Endothelial cell of umbilical vein (primary cell): ENCODE results near the gene OXSR1.

Experiments
- GATA2 ChIP-seq: IDR thresholded peaks from 2 replicates; pipeline ENCODE4 v1.7.0; 2011; ENCODE audit warnings: low read depth, mild to moderate bottlenecking, moderate library complexity, mixed read lengths, low read length; ENCODE audit not compliant: insufficient read length, insufficient read depth
- POLR2A ChIP-seq: IDR thresholded peaks from 2 replicates; pipeline ENCODE4 v1.6.1; 2012; ENCODE audit warnings: low read depth, mild to moderate bottlenecking, control low read depth, low read length
- TF ChIP-seq, protein P1 (sequence below), 2 donors: IDR thresholded peaks; 1 replicate in 1 of 2; 2 replicates in 1 of 2; pipeline ENCODE4 v1.5.1; 2011; ENCODE audit warnings: low read length in 2 of 2, mild to moderate bottlenecking in 2 of 2, moderate library complexity in 2 of 2, control low read depth in 1 of 2, inconsistent platforms in 1 of 2, low read depth in 1 of 2; ENCODE audit not compliant: insufficient read depth in 1 of 2; ENCODE audit errors: extremely low read depth in 1 of 2
- TF ChIP-seq, protein P2 (sequence below): IDR thresholded peaks from 2 replicates; pipeline ENCODE4 v1.6.1; 2011; ENCODE audit not compliant: insufficient read depth, insufficient read length

DNA sequence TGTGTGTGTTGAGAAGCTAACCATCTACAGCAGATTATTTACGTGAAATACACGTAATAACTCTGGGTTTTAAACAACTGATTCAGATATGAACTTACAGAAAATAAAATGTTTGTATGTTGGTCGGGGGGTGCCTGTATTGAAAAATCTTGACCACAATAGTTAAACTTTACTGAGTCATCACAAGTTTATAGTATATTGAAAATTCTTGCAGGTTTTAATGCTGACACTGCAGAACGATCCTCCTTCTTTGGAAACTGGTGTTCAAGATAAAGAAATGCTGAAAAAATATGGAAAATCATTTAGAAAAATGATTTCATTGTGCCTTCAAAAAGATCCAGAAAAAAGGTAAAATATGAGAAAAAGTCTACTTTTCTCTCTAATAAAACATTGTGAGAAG is 59.0 kb downstream of the OXSR1 start:
- TF ChIP-seq, protein P1, sequence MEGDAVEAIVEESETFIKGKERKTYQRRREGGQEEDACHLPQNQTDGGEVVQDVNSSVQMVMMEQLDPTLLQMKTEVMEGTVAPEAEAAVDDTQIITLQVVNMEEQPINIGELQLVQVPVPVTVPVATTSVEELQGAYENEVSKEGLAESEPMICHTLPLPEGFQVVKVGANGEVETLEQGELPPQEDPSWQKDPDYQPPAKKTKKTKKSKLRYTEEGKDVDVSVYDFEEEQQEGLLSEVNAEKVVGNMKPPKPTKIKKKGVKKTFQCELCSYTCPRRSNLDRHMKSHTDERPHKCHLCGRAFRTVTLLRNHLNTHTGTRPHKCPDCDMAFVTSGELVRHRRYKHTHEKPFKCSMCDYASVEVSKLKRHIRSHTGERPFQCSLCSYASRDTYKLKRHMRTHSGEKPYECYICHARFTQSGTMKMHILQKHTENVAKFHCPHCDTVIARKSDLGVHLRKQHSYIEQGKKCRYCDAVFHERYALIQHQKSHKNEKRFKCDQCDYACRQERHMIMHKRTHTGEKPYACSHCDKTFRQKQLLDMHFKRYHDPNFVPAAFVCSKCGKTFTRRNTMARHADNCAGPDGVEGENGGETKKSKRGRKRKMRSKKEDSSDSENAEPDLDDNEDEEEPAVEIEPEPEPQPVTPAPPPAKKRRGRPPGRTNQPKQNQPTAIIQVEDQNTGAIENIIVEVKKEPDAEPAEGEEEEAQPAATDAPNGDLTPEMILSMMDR (IDR thresholded peaks at IDR 0.05; ENCODE audit: extremely low read depth in 1 of 2, insufficient read depth in 1 of 2, low read depth in 1 of 2, low read length in 2 of 2): no peak
- TF ChIP-seq, protein P2, sequence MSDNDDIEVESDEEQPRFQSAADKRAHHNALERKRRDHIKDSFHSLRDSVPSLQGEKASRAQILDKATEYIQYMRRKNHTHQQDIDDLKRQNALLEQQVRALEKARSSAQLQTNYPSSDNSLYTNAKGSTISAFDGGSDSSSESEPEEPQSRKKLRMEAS: no peak
- TF ChIP-seq GATA2 (no peak), POLR2A (no peak)
